A549 (cell line): ENCODE data around the gene LVRN. TPM values are rescaled to one million over a fixed set of nuclear protein-coding genes. Genes with fewer than 3 reads are reported as not detected.

Source experiments
- ATAC-seq, 2 experiments: fragments of 200-7000 bp in 1 of 2; fragments of >200 bp in 1 of 2; cut with Nextera tagmentation in 1 of 2; cut with Tn5 transposase in 1 of 2; 3 replicates each; pipeline versions ENCODE4 v1.8.0 to v1.9.1; 2018 to 2020; ENCODE audit warnings: mild to moderate bottlenecking in 1 of 2, moderate library complexity in 1 of 2
- CTCF ChIA-PET: fragments of 300-600 bp; sonication (Branson Sonifier 250); formaldehyde crosslinking; extraction: SDS; loops from one replicate; lab custom pipeline; 2021; ENCODE audit warnings: antibody characterized with exemption, inconsistent platforms; lab: Yijun Ruan, JAX
- POLR2A ChIA-PET: fragments of 350-600 bp; formaldehyde crosslinking; extraction: SDS; loops from one replicate; lab custom pipeline; 2021; ENCODE audit warnings: antibody characterized with exemption, inconsistent platforms; lab: Yijun Ruan, JAX
- DNase-seq, 2 experiments: peaks; one replicate each; pipeline versions ENCODE4 v3.0.0 to v3.0.0-alpha.2; 2011 to 2016; ENCODE audit warnings: low read depth in 1 of 2, low spot score in 1 of 2
- FAIRE-seq: peaks from 2 replicates; lab custom pipeline; 2011; peaks lifted over from hg19 to GRCh38; lab: Jason Lieb, UNC
- H3K27ac ChIP-seq, 2 experiments: fragments of >200 bp; sonication (Bioruptor Twin); formaldehyde crosslinking; 3 replicates each; pipeline ENCODE4 v1.5.1; 2016 to 2017
- H3K4me1 ChIP-seq: fragments of >200 bp; sonication (Bioruptor Twin); formaldehyde crosslinking; 3 replicates; pipeline ENCODE4 v1.6.1; 2016
- H3K4me2 ChIP-seq: fragments of >200 bp; sonication (Bioruptor Twin); formaldehyde crosslinking; 3 replicates; pipeline ENCODE4 v1.6.1; 2016
- H3K4me3 ChIP-seq: fragments of >200 bp; sonication (Bioruptor Twin); formaldehyde crosslinking; 3 replicates; pipeline ENCODE4 v1.5.1; 2016
- H3K9me3 ChIP-seq: fragments of >200 bp; sonication (Bioruptor Twin); formaldehyde crosslinking; 3 replicates; pipeline ENCODE4 v1.6.1; 2016
- BHLHE40 ChIP-seq: IDR thresholded peaks from 2 replicates; pipeline ENCODE4 v1.6.1; 2012; ENCODE audit warnings: low read depth, low read length, inconsistent platforms
- CBX2 ChIP-seq: fragments of 200-600 bp; sonication (generic); IDR thresholded peaks from 2 replicates; pipeline ENCODE4 v1.6.1; 2016; ENCODE audit warnings: low read depth, mild to moderate bottlenecking, borderline replicate concordance
- CBX8 ChIP-seq: fragments of 200-600 bp; sonication (generic); IDR thresholded peaks from 2 replicates; pipeline ENCODE4 v1.6.1; 2016
- CEBPB ChIP-seq, 2 experiments: fragments of >200 bp in 1 of 2; sonication (Bioruptor Twin) in 1 of 2; formaldehyde crosslinking in 1 of 2; IDR thresholded peaks; 2 replicates each; pipeline ENCODE4 v1.6.1; 2012 to 2016
- CHD2 ChIP-seq: fragments of 150-350 bp; IDR thresholded peaks from 2 replicates; pipeline ENCODE4 v1.6.1; 2014; ENCODE audit warnings: low read length; ENCODE audit not compliant: partially characterized antibody
- EHF ChIP-seq: fragments of 250-450 bp; sonication (Bioruptor Pico); IDR thresholded peaks from 2 replicates; pipeline ENCODE4 v1.5.0; 2020; ENCODE audit warnings: mild to moderate bottlenecking
- EHMT2 ChIP-seq: fragments of 200-600 bp; sonication (generic); IDR thresholded peaks from 2 replicates; pipeline ENCODE4 v1.6.1; 2016; ENCODE audit warnings: antibody characterized with exemption, low read depth, mild to moderate bottlenecking, moderate library complexity
- EP300 ChIP-seq, 2 experiments: fragments of >200 bp; sonication (Bioruptor Twin); formaldehyde crosslinking; IDR thresholded peaks; 2 replicates in 1 of 2; 3 replicates in 1 of 2; pipeline ENCODE4 v1.6.1; 2016 to 2017
- FOSL2 ChIP-seq, 2 experiments: fragments of 450-650 bp in 1 of 2; fragments of >200 bp in 1 of 2; sonication (Bioruptor Twin) in 1 of 2; formaldehyde crosslinking; IDR thresholded peaks; 2 replicates each; pipeline versions ENCODE4 v1.5.0 to v1.6.1; 2016 to 2020; ENCODE audit warnings: mild to moderate bottlenecking in 1 of 2, moderate library complexity in 1 of 2
- FOXS1 ChIP-seq: fragments of 250-450 bp; sonication (Bioruptor Pico); IDR thresholded peaks from 2 replicates; pipeline ENCODE4 v1.5.0; 2020; ENCODE audit warnings: mild to moderate bottlenecking, moderate library complexity
- HDAC2 ChIP-seq: fragments of 200-600 bp; sonication (generic); IDR thresholded peaks from 2 replicates; pipeline ENCODE4 v1.6.1; 2016
- JUNB ChIP-seq: fragments of >200 bp; sonication (Bioruptor Twin); formaldehyde crosslinking; IDR thresholded peaks from 2 replicates; pipeline ENCODE4 v1.6.1; 2016
- MAFK ChIP-seq: fragments of 450-650 bp; IDR thresholded peaks from 2 replicates; pipeline ENCODE4 v1.6.1; 2014; ENCODE audit not compliant: partially characterized antibody
- MAZ ChIP-seq: fragments of 150-350 bp; IDR thresholded peaks from 2 replicates; pipeline ENCODE4 v1.6.1; 2014; ENCODE audit warnings: antibody characterized with exemption, low read depth, low read length, borderline replicate concordance
- NFE2L2 ChIP-seq: fragments of 150-350 bp; conservative IDR thresholded peaks from 2 replicates; pipeline ENCODE4 v1.6.1; 2014; ENCODE audit warnings: low read length
- NPAS2 ChIP-seq: fragments of 250-450 bp; sonication (Bioruptor Pico); IDR thresholded peaks from 2 replicates; pipeline ENCODE4 v1.8.0; 2022; ENCODE audit warnings: mild to moderate bottlenecking, moderate library complexity, borderline replicate concordance
- PHF8 ChIP-seq: fragments of 200-600 bp; sonication (generic); IDR thresholded peaks from 2 replicates; pipeline ENCODE4 v1.6.1; 2016; ENCODE audit warnings: low read depth, mild to moderate bottlenecking, antibody characterized with exemption, moderate library complexity, borderline replicate concordance
- RAD21 ChIP-seq, 2 experiments: fragments of >200 bp in 1 of 2; sonication (Bioruptor Twin) in 1 of 2; formaldehyde crosslinking in 1 of 2; IDR thresholded peaks in 1 of 2; conservative IDR thresholded peaks in 1 of 2; 2 replicates in 1 of 2; 3 replicates in 1 of 2; pipeline ENCODE4 v1.6.1; 2012 to 2018; ENCODE audit warnings: inconsistent platforms in 1 of 2
- RARB ChIP-seq: fragments of 250-450 bp; sonication (Bioruptor Pico); IDR thresholded peaks from 2 replicates; pipeline ENCODE4 v1.8.0; 2021; ENCODE audit warnings: mild to moderate bottlenecking, moderate library complexity
- RFX5 ChIP-seq: fragments of 450-650 bp; IDR thresholded peaks from 2 replicates; pipeline ENCODE4 v1.7.1; 2014; ENCODE audit warnings: antibody characterized with exemption, mild to moderate bottlenecking, moderate library complexity
- SMC3 ChIP-seq: fragments of >200 bp; sonication (Bioruptor Twin); formaldehyde crosslinking; IDR thresholded peaks from 3 replicates; pipeline ENCODE4 v1.6.1; 2018; ENCODE audit warnings: inconsistent platforms
- TP53 ChIP-seq: fragments of 250-450 bp; sonication (Bioruptor Pico); IDR thresholded peaks from 2 replicates; pipeline ENCODE4 v1.5.0; 2021; ENCODE audit warnings: mild to moderate bottlenecking, moderate library complexity
- ZFP36 ChIP-seq: fragments of 450-650 bp; IDR thresholded peaks from 2 replicates; pipeline ENCODE4 v1.6.1; 2014; ENCODE audit warnings: borderline replicate concordance; ENCODE audit not compliant: partially characterized antibody
- ZSCAN20 ChIP-seq: fragments of 250-450 bp; sonication (Bioruptor Pico); IDR thresholded peaks from 2 replicates; pipeline ENCODE4 v1.8.0; 2022; ENCODE audit warnings: mild to moderate bottlenecking, moderate library complexity
- WGBS: methylation state at CpG from one replicate; pipeline ENCODE4 v1.1.6; 2017; ENCODE audit errors: missing lambda C conversion rate; 5-methylcytosine and 5-hydroxymethylcytosine counted together
- polyA plus RNA-seq, 4 experiments: library from polyadenylated mRNA; depleted of rRNA in 3 of 4; stranded (reverse); fragments of >200 nt; fragmentation: RNase III in 1 of 4; extraction: RNeasy Plus Mini Kit Qiagen cat#74134 plus additional on column Dnase treatment in 1 of 4; gene quantifications; 2 replicates in 3 of 4; 3 replicates in 1 of 4; pipeline ENCODE4 v1.2.3, GENCODE V29; 2011 to 2017
- TF ChIP-seq, protein P1 (sequence below): fragments of 250-450 bp; sonication (Bioruptor Pico); IDR thresholded peaks from 2 replicates; pipeline ENCODE4 v1.5.0; 2020; ENCODE audit warnings: low read depth, mild to moderate bottlenecking, moderate library complexity
- TF ChIP-seq, protein P2 (sequence below): fragments of >200 bp; sonication (Bioruptor Twin); formaldehyde crosslinking; IDR thresholded peaks from 2 replicates; pipeline ENCODE4 v1.6.1; 2016
- TF ChIP-seq, protein P3 (sequence below): IDR thresholded peaks from 2 replicates; pipeline ENCODE4 v1.6.1; 2012
- TF ChIP-seq, protein P4 (sequence below): fragments of 150-350 bp; IDR thresholded peaks from 2 replicates; pipeline ENCODE4 v1.6.1; 2014; ENCODE audit warnings: low read depth, mild to moderate bottlenecking, low read length

LVRN gene
- polyA plus RNA-seq, 2 of the 4 experiments (the other 2 are of a cell fraction), result 0.06 to 0.16 TPM

DNA sequence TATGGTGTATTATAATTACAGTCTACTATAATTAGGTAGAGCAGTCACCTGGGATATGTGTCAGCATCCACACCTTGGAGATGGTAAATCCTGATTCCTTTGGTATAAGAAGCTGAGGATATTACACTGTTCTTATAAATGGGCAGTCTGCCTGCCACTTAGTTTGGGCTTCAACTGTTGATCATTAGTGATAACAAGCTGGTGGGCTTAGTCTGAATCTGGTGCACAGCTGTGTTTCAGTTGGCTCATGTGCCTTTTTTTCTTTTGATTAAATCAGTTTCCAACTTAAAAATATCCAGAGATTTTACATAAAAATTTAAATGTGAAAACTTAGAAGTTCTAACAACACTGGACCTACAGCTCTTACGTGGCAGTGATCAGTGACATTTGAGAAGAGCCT, 21.2 kb downstream of the LVRN start (continued):
- TF ChIP-seq CHD2, result no peak
- no peak for TF ChIP-seq HDAC2
- TF ChIP-seq, protein P1, sequence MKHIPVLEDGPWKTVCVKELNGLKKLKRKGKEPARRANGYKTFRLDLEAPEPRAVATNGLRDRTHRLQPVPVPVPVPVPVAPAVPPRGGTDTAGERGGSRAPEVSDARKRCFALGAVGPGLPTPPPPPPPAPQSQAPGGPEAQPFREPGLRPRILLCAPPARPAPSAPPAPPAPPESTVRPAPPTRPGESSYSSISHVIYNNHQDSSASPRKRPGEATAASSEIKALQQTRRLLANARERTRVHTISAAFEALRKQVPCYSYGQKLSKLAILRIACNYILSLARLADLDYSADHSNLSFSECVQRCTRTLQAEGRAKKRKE, result no peak

DNA sequence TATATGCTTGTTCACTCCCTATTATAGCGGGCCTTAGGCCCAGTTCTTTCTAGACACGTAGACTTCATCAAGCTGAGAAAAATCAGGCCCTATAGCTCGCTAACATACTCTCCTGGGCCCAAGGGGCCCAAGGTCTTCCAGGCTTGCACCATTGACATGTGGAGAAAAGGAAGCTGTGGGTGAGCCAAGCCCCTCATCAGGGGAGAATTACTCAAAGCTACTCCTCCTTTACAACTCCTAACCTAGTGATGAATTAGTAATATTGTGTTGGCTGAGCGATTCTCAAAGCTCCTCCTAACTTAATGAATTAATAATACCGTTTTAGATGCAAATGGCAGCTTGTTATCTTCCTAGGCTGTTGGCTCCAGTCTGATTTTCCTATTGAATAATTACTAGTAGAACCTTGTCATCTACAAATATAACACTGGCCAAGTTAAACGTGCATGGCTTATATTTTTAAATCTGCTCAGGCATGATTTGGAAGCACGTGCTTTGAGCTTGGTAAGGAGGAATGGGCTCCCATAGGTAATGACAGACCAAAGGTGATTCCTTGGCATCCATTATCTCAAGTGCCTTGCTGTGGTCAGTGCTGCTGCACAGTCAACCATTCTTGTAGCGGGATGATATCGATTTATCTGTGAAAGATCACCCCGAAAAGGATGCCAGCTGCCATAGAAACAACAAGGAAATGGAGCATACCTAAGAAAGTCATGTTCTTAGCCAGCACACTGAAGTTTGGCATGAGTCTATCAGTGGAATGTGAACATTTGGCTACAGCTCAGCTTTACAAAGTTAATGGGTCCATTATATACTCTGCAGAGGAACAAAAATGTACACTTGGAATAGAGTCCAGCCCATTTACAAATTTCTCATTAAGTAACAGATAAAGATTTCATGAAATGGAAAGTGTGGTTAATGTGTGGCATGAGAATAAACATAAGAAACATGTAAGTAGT, 23.8 kb downstream of the LVRN start:
- Histone ChIP-seq H3K4me2 (no peak overlapping the region), H3K4me1 (no peaks in the 10 kb centered on the region), H3K27ac (no peak overlapping the region), H3K4me3 (no peak overlapping the region)
- CTCF ChIA-PET, result no interaction called here
- DNase-seq, result no peak
- no peak for FAIRE-seq
- no peak for TF ChIP-seq EHMT2
- TF ChIP-seq MAFK, result no peak
- no peak for TF ChIP-seq PHF8
- no peak for TF ChIP-seq CBX2
- TF ChIP-seq EP300 (IDR thresholded peaks at IDR 0.05), result no peak
- no peak for TF ChIP-seq MAZ
- TF ChIP-seq SMC3, result no peak
- TF ChIP-seq RARB (CRISPR knock-in tag), result no peak
- TF ChIP-seq EHF, result no peak
- TF ChIP-seq, protein P2, sequence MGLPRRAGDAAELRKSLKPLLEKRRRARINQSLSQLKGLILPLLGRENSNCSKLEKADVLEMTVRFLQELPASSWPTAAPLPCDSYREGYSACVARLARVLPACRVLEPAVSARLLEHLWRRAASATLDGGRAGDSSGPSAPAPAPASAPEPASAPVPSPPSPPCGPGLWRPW, result no peak
- no peak for TF ChIP-seq BHLHE40
- TF ChIP-seq CBX8, result no peak
- no peak for TF ChIP-seq FOSL2 (IDR thresholded peaks at IDR 0.05)
- TF ChIP-seq FOSL2 (CRISPR knock-in tag; IDR thresholded peaks at IDR 0.05), result no peak
- no peak for TF ChIP-seq JUNB
- TF ChIP-seq NPAS2 (CRISPR knock-in tag), result no peak
- TF ChIP-seq NFE2L2, result no peak
- TF ChIP-seq, protein P3, sequence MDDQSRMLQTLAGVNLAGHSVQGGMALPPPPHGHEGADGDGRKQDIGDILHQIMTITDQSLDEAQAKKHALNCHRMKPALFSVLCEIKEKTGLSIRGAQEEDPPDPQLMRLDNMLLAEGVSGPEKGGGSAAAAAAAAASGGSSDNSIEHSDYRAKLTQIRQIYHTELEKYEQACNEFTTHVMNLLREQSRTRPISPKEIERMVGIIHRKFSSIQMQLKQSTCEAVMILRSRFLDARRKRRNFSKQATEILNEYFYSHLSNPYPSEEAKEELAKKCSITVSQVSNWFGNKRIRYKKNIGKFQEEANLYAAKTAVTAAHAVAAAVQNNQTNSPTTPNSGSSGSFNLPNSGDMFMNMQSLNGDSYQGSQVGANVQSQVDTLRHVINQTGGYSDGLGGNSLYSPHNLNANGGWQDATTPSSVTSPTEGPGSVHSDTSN, result no peak
- TF ChIP-seq RFX5, result no peak
- TF ChIP-seq, all 56 proteins: peak for 0
- ATAC-seq, result no peak
- POLR2A ChIA-PET, result no interaction called here
- 43% methylated on average over 10 of the region's 10 CpGs for WGBS
- H3K9me3 ChIP-seq, result no peaks in the 10 kb centered on the region

DNA sequence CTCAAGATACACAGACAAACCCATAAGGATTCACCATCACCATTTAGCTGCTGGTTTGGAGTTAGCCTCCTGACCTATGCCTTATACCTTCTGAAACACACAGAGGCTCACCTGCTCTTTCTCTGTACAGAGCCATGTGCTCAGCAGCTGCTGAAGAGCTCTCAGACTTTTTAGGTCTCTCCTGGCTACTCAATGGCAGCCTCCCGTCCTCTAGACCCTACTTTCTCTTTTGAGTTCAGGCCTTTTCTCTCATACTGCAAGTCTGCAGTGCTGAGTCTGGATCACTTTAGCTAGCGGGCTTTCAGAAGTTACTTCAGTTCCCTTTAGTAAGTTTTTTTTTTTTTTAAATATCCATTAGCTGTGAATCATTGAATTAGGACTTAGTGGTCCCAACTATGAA, 25.7 kb downstream of the LVRN start:
- no peak overlapping the region for H3K27ac ChIP-seq
- WGBS, result 63% methylated on average over 2 of the region's 2 CpGs
- ATAC-seq (no peak), FAIRE-seq (no peak), DNase-seq (no peak)
- H3K4me1 ChIP-seq, result no peaks in the 10 kb centered on the region
- ChIA-PET CTCF (no interaction called here), POLR2A (no interaction called here)
- TF ChIP-seq RAD21 (conservative IDR thresholded peaks at IDR 0.05 in 1 of 2, IDR thresholded peaks at IDR 0.05 in 1 of 2) (no peak), RARB (CRISPR knock-in tag) (no peak), FOXS1 (CRISPR knock-in tag) (no peak), JUNB (no peak), CEBPB (IDR thresholded peaks at IDR 0.05) (no peak), ZFP36 (no peak), ZSCAN20 (CRISPR knock-in tag) (no peak), EP300 (IDR thresholded peaks at IDR 0.05) (no peak), TP53 (CRISPR knock-in tag) (no peak), MAZ (no peak), CBX8 (no peak), EHMT2 (no peak)
- TF ChIP-seq, protein P3, result no peak
- TF ChIP-seq, protein P2, result no peak
- TF ChIP-seq, protein P4, sequence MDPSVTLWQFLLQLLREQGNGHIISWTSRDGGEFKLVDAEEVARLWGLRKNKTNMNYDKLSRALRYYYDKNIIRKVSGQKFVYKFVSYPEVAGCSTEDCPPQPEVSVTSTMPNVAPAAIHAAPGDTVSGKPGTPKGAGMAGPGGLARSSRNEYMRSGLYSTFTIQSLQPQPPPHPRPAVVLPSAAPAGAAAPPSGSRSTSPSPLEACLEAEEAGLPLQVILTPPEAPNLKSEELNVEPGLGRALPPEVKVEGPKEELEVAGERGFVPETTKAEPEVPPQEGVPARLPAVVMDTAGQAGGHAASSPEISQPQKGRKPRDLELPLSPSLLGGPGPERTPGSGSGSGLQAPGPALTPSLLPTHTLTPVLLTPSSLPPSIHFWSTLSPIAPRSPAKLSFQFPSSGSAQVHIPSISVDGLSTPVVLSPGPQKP, result no peak
- no peaks in the 10 kb centered on the region for H3K9me3 ChIP-seq
- no peak overlapping the region for H3K4me2 ChIP-seq
- no peak overlapping the region for H3K4me3 ChIP-seq
